NCI-H226 (cell line): ENCODE data around the gene MSN.

Experiments used
- DNase-seq: peaks from one replicate; pipeline ENCODE4 v3.0.0-alpha.2; 2015

MSN gene

GRCh38 chrX:65674204-65674893 is 6.9 kb downstream of the MSN start:
- no peak for DNase-seq

GRCh38 chrX:65677954-65678469 is 10.6 kb downstream of the MSN start:
- DNase-seq = peak; percentile 75

- peak; percentile 78 for DNase-seq
Measured at GRCh38 chrX:65679071-65679540, 11.7 kb downstream of the MSN start.

DNA sequence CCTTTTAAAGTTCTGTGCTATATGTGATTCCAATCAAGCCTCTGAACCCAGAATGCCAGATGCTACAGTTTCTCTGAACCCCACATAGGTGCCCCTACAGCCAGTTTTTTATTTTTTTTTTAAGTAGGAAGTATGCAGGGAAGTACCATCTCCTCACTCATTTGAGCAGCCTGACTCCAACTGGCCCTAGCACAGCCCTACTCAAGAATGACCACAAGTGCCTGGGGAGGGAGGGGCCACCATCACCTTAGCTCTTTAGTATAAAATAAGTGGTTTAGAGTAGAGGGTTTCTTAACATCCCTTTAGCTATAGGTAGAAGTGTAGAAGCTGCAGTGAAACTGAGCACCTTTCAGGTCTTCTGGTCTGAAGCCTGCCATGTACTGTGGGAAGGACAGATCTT is 14.4 kb downstream of the MSN start:
- DNase-seq = no peak

DNA sequence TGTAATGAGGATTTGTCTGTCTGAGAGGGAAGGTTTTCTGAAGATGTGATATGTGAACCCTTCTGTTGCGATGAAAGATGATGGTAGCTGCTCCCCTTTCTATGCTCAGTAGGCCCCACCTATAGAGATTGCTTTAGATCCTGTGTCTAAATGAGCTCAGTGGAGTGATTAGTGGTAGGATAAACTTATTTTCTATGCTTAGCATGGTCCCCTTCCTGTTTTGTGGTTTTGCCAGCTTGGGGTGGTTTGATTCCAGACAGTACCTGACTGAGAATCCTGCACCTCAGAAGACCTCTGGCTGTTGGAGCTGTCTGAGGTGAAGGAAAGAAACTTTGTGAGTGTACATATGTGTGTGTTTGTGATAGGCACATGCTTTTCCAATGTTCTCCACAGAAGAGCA is 17.7 kb downstream of the MSN start:
- no peak for DNase-seq

- no peak for DNase-seq
Measured at GRCh38 chrX:65686236-65686635, 18.8 kb downstream of the MSN start.

GRCh38 chrX:65687367-65687766 is 19.9 kb downstream of the MSN start:
- no peak for DNase-seq

DNA sequence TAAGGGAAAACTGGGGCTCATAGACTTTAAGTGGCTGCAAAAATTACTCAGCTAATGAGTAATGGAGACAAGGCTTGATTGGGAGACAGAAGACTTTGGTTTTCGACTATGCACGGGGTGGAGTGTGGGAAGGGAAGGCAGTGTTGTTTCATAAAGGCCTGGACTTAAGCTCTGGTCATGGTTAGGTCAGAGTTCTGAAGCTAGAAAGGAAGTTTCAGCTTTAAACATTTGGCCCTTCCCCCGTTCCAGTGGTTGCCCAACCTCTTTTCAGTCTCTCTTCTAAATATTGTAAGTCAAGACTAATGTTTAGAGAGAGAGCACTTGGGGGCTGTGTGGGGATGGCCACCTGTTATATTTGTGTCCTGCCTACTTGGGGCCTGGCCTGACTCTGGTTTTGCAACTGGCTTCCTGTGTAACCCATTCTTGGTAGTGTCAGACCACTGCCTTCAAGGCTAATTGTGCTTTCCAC is 21.0 kb downstream of the MSN start:
- DNase-seq = peak; percentile 21

GRCh38 chrX:65689377-65689776 is 21.9 kb downstream of the MSN start:
- no peak for DNase-seq

DNA sequence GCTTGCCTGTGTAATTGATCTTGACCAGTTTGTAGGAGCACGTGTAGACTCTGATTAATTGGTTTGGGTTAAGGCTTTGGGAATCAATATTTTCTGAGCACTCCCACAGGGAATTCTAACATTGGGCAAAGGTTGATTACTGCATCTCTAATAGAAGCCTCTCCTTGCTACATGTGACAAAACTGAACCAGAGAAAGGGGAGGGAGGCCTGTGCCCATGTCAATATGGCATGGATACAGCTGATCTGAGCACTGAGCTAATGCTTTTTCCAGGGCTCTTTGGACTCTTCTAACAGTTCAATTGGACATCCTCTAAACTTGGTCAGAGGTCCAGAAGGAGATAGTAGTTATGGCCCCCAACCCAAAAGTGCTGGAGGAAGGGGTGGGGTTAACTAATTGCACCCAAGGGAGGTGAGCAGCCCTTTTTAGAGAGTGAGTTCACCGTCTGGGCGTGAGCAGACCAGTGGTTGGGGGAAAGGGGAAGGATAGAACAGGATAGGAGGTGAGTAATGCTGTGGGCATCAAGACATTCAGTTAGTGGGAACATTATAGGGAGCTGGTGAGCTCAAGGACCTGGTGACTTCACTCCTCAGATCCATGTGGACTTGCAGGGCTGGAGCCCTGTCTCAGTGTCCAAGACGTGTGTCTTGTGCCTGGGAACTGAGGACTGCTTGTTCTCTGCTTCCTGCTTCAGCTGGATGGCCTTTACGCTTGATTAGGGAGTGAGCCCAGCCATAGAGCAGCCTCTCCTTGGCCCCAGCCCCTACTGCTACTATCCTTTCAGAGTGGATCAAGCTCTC is 22.8 kb downstream of the MSN start:
- peak; percentile 46 for DNase-seq

- no peak for DNase-seq
Measured at GRCh38 chrX:65695849-65696449, 28.5 kb downstream of the MSN start.

DNA sequence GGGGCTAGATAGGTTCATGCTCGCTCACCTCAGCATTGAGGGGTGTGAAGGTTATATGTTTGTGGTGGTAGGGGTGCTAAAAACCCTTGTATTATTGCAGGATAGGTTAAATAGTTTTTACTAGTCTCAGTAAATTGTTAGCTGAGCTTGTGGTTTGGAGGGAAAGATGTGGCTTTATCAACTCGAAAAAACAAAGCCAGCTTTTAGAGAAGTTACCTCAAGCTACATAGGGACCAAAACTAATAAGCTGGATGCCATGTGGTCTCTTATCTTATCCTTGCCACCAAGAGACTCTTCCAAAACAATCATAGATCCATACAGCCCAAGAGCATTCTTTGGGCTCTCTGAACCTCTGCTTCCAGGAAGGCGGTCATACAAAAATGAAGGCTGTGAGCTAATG is 29.2 kb downstream of the MSN start:
- DNase-seq = no peak

GRCh38 chrX:65697211-65697641 is 29.8 kb downstream of the MSN start:
- DNase-seq = no peak

DNA sequence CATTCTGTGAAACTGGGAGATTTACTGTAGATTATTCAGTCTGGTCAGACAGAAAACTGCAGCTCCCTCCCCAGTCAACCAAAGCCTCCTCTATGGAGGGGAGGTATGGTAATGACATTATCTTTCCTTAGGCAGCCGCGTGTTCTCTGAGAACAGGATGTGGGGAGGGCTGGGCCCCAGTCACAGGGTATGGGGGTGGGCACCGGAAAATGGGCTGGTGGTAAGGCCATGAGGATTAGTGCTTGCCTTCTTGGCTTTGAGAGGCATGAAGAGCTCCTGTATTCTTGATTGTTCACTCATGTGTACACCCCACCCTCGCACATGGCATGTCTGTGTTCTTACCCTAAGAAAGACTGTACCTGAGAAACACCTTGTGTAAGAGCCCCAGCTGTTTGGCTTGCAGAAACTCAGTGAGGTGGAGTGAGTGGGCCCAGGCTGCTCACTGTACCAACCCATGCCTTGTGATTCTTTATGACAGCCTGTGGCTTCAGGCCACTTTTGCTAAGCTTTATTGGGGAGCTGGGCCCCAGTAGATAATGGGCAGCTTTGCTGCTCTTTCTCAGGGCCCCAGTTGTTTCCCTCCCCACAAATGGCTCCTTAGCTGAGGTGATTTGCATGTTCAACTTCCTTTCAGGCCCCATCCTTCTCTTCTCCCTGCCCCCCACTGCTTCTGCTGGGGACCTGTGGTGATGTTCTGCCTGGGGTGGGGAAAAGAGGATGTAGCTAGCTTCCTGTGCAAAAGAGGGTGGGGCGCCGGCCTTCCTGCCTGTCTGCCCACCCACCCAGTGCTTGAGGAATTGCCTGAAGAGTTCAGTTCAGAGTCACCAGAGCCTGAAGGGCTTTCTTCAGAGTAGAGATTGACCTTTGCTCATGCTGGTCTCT is 30.7 kb downstream of the MSN start:
- DNase-seq = peak; percentile 59

DNA sequence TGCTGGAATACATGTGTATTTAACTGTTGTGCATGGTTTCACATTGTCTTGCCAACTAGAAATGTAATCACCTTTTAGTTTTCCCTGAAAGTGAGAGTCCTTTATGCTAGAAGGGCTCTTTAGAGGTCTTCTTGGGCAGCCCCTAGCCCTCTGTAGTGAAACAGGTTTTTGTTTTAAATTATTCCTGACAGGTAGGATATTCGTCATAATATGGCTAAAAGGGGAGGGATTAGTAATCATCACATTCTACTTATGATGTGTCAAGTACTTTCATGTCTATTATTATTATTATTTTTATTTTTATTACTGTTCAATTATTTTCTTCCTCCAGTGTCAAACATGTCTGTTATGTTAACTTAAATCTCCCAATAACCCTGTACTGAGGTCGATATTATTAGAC is 35.5 kb downstream of the MSN start:
- no peak for DNase-seq

GRCh38 chrX:65705439-65705838 is 38.0 kb downstream of the MSN start:
- DNase-seq = no peak

DNA sequence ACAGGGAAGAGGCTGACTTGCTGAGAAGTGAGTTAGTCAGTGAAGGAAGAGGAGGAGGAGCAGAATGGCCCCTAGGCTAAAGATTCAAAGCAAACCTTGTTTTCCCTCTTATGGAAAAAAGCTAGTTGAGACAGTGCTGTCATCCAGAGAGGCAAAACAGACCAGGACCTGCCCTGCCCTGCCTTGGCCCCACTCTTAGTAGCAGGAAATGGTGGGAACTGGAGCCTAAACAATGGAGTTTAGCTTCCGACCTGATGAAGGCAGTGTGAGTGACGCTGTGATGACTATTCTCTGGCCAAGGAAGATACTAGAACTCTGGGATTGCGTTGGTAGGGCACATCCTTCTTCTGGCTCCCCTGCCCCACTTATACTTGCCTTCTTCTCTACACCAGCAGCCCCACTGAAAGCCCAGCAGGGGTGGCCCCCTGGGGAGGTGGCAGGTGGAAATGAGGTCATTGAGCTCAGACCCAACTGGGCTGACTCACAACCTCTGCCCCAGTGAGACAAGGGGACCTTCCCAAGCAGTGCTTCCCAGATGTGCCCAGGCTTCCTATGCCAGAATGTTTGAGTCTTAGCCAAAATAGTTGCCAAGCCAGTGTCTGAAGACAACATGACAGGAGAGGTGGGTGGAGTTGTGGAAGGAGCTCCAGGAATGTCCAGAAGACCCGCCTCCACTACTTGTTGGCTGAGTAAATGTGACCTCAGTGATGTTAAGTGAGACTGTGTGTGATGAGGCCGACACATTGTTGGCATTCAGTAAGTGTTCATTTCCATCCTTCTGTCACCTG is 38.8 kb downstream of the MSN start:
- DNase-seq = peak; percentile 84

GRCh38 chrX:65707151-65707550 is 39.7 kb downstream of the MSN start:
- no peak for DNase-seq

GRCh38 chrX:65712005-65712806 is 44.8 kb downstream of the MSN start:
- no peak for DNase-seq

DNA sequence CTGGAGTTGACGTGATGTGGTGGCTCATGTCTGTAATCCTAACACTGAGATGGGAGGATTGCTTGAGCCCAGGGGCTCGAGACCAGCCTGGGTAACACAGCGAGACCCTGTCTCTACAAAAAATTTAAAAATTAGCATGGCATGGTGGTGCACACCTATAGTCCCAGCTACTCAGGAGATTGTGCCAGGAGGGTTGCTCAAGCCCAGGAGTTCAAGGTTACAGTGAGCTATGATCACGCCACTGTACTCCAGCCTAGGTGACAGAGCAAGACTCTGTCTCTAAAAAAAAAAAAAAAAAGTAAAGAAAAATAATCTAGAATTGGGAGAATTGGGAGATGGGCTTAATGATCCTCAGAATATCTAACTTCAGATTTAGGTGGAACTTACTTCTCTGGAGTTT is 51.1 kb downstream of the MSN start:
- no peak for DNase-seq
